Stimulated activated CD8-positive, alpha-beta memory T cell treated with anti-CD3 and anti-CD28 coated beads, Interleukin-15, amount 100 ng/mL, for 48 hours (primary cell): ENCODE measurements around the gene TOMM6.

Experiments
- DNase-seq, 2 donors: peaks; one replicate each; pipeline ENCODE4 v3.0.0-alpha.2; 2020; ENCODE audit warnings: low read depth in 2 of 2

Gene TOMM6

GRCh38 chr6:41823178-41823577 is 35.7 kb downstream of the TOMM6 start:
- DNase-seq, result no peak

GRCh38 chr6:41824571-41825569 is 37.4 kb downstream of the TOMM6 start:
- no peak for DNase-seq

GRCh38 chr6:41826343-41827022 is 39.0 kb downstream of the TOMM6 start:
- no peak for DNase-seq

GRCh38 chr6:41832263-41832662 is 44.8 kb downstream of the TOMM6 start:
- no peak for DNase-seq

GRCh38 chr6:41836022-41836659 is 48.6 kb downstream of the TOMM6 start:
- DNase-seq, result no peak

GRCh38 chr6:41836660-41837052 is 49.2 kb downstream of the TOMM6 start:
- no peak for DNase-seq
